ENCODE results near the gene SHOX. TPM values are rescaled to one million over a fixed set of nuclear protein-coding genes. Genes with fewer than 3 reads are reported as not detected.
"Not testable (repeated sequence)": the region's sequence is repeated elsewhere in the genome, so short reads cannot be mapped to it uniquely, and the experiment has no call there.

SHOX gene
- total and polyA plus RNA-seq, 2 experiments from 2014 or later, result not detected

DNA sequence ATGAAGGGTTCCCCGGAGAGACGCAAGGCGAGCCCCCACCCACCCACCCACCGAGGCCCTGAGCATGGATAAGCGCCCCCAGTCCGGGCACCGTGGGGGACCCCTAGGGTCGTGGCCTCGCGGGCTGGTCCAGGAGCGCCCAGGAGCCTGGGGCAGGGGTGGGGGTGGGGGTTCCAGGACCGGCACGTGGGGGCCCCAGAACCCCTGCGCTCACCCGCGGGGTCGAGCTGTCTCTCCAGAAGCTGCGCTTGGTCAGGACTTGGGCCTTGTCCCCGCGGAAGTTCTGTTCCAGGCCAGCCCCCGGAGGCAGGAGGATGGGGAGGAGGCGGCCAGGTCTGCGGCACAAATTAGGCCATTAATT lies 11.2 kb upstream of the SHOX start:
- H3K4me3 ChIP-seq, result no peak overlapping the region
- DNase-seq (ENCODE audit: low read depth in 1 of 2, low spot score in 1 of 2), result no peak
- no peaks in the 10 kb centered on the region for H3K36me3 ChIP-seq
- H3K4me1 ChIP-seq (ENCODE audit: low read depth), result no peaks in the 10 kb centered on the region
- TF ChIP-seq, protein P1, sequence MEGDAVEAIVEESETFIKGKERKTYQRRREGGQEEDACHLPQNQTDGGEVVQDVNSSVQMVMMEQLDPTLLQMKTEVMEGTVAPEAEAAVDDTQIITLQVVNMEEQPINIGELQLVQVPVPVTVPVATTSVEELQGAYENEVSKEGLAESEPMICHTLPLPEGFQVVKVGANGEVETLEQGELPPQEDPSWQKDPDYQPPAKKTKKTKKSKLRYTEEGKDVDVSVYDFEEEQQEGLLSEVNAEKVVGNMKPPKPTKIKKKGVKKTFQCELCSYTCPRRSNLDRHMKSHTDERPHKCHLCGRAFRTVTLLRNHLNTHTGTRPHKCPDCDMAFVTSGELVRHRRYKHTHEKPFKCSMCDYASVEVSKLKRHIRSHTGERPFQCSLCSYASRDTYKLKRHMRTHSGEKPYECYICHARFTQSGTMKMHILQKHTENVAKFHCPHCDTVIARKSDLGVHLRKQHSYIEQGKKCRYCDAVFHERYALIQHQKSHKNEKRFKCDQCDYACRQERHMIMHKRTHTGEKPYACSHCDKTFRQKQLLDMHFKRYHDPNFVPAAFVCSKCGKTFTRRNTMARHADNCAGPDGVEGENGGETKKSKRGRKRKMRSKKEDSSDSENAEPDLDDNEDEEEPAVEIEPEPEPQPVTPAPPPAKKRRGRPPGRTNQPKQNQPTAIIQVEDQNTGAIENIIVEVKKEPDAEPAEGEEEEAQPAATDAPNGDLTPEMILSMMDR (IDR thresholded peaks at IDR 0.05; ENCODE audit: low read depth, low read length), result no peak
- no peak overlapping the region for H3K27ac ChIP-seq
- H3K27me3 ChIP-seq, result peaks cover 94% of the 10 kb centered on the region
- no peaks in the 10 kb centered on the region for H3K9me3 ChIP-seq (ENCODE audit: low read depth)

DNA sequence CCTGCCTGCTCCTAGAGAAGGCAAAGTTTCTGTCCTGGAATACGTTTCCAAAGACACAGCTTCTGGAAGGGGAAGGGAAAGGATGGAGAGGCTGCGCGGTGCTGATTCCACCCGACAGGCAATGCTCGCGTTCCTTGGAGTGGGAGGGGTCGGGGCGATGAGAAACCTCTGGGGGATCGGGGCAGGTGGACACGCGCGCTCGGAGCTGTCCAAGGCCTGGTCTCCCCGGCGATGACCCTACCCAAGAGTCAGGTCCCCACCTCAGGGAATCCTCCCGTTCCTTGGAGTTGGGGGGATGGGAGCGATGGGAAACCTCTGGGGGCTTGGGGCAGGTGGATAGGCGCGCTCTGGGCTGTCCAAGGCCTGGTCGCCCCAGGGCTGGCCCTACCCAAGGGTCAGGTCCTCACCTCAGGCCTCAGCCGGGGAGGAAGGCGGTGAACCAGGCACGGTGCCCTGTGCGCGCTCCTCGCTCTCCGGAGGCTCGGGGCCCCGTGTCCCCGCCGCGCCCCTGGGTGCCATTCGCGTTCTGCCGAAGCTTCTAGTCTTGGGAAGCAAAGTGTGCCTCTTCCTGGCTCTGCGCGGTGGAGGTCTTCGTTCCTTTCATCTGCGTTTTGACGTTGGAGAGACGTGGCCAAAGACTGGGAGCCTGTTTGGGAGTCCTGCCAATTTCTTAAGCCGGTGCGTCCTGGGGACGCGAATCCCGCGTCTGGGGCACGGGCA lies 10.6 kb upstream of the SHOX start:
- Histone ChIP-seq H3K27ac (no peak overlapping the region), H3K27me3 (peaks cover 94% of the 10 kb centered on the region), H3K4me1 (ENCODE audit: low read depth) (no peaks in the 10 kb centered on the region), H3K9me3 (ENCODE audit: low read depth) (no peaks in the 10 kb centered on the region), H3K4me3 (no peak overlapping the region), H3K36me3 (no peaks in the 10 kb centered on the region)
- no peak for DNase-seq (ENCODE audit: low read depth in 1 of 2, low spot score in 1 of 2)
- TF ChIP-seq, protein P1 (IDR thresholded peaks at IDR 0.05; ENCODE audit: low read depth, low read length), result no peak

DNA sequence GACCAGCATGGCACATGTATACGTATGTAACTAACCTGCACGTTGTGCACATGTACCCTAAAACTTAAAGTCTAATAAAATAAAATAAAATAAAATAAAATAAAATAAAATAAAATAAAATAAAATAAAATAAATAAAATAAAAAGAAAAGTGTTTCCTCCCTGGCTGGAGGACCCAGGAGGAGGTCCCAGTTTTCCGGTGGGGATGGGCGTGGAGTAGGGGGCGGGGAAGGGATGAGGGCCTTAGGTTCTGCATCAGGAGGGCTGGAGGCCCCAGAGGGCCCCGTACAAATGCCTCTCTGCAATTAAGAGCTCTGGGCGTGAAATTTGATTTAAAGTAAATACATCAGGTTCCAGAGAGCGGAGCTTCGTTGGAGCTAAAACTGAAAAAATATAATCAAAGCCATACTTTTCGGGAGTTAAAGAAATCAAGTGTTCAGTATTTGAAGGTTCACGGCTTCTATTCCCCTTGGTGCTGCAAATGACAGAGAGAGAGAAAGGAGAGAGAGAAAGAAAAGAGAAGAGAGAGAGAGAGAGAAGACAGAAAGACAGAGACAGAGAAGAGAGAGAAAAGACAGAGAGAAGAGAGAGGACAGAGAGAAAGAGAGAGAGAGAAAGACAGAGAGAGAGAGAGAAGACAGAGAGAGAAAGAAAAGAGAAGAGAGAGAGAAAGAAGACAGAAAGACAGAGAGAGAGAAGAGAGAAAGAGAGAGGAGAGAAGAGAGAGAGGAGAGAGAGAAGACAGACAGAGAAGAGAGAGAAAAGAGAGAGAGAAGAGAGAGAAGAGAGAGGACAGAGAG lies 8.7 kb upstream of the SHOX start:
- Histone ChIP-seq H3K4me1 (ENCODE audit: low read depth) (no peaks in the 10 kb centered on the region), H3K27me3 (peaks cover 94% of the 10 kb centered on the region), H3K36me3 (no peaks in the 10 kb centered on the region), H3K27ac (no peak overlapping the region), H3K4me3 (no peak overlapping the region), H3K9me3 (ENCODE audit: low read depth) (no peaks in the 10 kb centered on the region)
- TF ChIP-seq, protein P1 (IDR thresholded peaks at IDR 0.05; ENCODE audit: low read depth, low read length), result no peak
- DNase-seq (ENCODE audit: low read depth in 1 of 2, low spot score in 1 of 2), result no peak

DNA sequence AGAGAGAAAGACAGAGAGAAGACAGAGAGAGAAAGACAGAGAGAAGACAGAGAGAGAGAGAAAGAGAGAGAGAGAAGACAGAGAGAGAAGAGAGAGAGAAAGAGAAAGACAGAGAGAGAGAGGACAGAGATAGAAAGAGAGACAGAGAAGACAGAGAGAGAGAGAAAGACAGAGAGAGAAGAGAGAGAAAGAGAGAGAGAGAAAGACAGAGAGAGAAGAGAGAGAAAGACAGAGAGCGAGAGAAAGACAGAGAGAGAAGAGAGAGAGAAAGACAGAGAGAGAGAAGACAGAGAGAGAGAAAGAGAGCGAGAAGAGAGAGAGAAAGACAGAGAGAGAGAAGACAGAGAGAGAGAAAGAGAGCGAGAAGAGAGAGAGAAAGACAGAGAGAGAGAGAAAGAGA lies 7.8 kb upstream of the SHOX start:
- H3K27me3 ChIP-seq, result peaks cover 94% of the 10 kb centered on the region
- DNase-seq (ENCODE audit: low read depth in 1 of 2, low spot score in 1 of 2); H3K4me3 ChIP-seq; H3K36me3 ChIP-seq; H3K4me1 ChIP-seq (ENCODE audit: low read depth); H3K9me3 ChIP-seq (ENCODE audit: low read depth); H3K27ac ChIP-seq: not testable (repeated sequence)

DNA sequence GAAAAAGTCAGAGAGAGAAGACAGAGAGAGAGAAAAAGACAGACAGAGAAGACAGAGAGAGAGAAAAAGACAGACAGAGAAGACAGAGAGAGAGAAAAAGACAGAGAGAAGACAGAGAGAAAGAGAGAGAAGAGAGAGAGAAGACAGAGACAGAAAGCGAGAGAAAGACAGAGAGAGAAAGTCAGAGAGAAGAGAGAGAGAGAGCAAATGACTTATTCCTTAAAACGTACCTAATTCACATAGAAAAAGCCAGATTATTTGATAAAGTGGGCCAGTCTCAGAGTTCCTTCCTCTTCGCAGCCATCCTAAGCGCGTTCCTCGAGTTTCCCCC lies 7.4 kb upstream of the SHOX start:
- H3K4me1 ChIP-seq (ENCODE audit: low read depth), result no peaks in the 10 kb centered on the region
- H3K27ac ChIP-seq, result no peak overlapping the region
- peaks cover 94% of the 10 kb centered on the region for H3K27me3 ChIP-seq
- no peaks in the 10 kb centered on the region for H3K36me3 ChIP-seq
- no peak overlapping the region for H3K4me3 ChIP-seq
- DNase-seq (ENCODE audit: low read depth in 1 of 2, low spot score in 1 of 2), result no peak
- H3K9me3 ChIP-seq (ENCODE audit: low read depth), result no peaks in the 10 kb centered on the region
- TF ChIP-seq, protein P1 (IDR thresholded peaks at IDR 0.05; ENCODE audit: low read depth, low read length), result no peak

DNA sequence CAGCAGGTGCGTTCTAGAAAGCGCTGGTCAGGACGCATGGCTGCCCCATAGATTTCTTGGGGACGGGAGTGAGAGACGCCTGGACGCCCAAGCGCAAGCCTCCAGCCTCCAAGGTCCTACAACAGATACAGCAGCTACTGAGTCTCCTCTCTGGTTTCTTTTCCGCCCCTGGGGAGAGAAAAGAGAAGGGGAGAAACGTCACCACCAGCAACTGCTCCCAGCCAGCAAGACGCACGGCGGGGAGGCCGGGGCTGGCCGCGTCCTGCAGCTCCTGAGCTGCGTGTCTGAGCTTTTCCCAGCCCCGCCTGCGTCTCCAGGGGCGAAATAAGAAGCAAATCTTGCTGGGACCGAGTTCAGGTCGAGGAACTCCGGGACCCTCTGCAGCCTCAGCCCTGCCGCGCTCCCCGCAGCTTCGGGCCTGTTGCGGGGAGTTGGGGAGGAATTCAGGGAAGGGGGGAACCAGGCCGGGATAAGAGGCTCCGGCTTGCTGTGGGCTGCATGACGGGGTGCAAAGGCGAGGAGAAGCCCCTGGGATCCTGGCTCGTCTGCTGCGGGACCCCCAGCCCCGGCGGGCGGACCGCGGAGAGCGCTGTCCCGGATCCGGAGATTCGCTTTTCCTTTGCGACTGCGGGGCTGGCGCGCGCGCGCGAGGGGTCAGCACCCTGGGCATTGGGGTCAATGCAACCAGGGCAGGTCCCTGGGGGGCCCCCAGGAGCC lies 6.8 kb upstream of the SHOX start:
- H3K27me3 ChIP-seq, result peaks cover 90% of the 10 kb centered on the region
- no peak for DNase-seq (ENCODE audit: low read depth in 1 of 2, low spot score in 1 of 2)

More for the DNA sequence above, 6.8 kb upstream of the SHOX start:
- H3K4me1 ChIP-seq (ENCODE audit: low read depth), result no peaks in the 10 kb centered on the region
- TF ChIP-seq, protein P1 (IDR thresholded peaks at IDR 0.05; ENCODE audit: low read depth, low read length), result no peak
- no peaks in the 10 kb centered on the region for H3K9me3 ChIP-seq (ENCODE audit: low read depth)
- no peak overlapping the region for H3K4me3 ChIP-seq
- no peaks in the 10 kb centered on the region for H3K36me3 ChIP-seq
- no peak overlapping the region for H3K27ac ChIP-seq
